Measurements from ENCODE around the gene CDH11.

CDH11 gene

DNA sequence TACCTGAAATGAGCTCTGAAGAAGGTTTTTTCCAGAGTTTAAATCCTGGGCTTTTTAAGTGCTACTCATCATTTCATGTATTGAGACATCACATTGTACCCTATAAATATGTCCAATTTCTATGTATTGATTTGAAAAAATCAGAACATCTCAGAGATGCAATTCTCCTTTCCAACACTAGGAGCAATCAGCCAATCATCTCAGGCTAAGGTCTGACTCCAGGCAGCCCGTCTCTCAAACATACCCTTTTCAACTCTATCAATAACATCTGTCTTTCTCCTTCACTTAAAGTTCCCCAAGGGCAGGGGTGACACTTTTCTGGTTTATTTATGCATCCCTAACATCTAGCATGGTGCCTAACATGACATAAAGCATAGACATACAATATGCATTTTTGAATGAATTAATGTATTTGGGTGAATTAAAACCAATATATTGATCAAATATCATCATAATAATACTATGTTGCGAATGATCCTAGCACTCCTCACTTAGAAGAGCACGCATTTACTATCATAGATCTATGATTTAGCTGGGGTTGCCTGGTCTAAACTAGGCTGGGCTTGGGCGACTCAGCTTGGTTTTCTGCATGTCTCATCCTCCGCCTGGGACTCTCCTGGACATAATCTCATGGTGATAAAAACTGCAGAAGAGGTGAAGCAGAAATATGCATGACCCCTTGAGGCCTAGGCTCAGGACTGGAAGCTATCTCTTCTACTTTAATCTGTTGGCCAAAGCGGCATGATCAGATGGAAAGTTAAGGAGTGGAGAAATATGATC, 5.2 kb upstream of the CDH11 start:
- TF ChIP-seq, protein P1, sequence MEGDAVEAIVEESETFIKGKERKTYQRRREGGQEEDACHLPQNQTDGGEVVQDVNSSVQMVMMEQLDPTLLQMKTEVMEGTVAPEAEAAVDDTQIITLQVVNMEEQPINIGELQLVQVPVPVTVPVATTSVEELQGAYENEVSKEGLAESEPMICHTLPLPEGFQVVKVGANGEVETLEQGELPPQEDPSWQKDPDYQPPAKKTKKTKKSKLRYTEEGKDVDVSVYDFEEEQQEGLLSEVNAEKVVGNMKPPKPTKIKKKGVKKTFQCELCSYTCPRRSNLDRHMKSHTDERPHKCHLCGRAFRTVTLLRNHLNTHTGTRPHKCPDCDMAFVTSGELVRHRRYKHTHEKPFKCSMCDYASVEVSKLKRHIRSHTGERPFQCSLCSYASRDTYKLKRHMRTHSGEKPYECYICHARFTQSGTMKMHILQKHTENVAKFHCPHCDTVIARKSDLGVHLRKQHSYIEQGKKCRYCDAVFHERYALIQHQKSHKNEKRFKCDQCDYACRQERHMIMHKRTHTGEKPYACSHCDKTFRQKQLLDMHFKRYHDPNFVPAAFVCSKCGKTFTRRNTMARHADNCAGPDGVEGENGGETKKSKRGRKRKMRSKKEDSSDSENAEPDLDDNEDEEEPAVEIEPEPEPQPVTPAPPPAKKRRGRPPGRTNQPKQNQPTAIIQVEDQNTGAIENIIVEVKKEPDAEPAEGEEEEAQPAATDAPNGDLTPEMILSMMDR (IDR thresholded peaks at IDR 0.05; ENCODE audit: low read depth, low read length), result peak; percentile 26
- DNase-seq (ENCODE audit: extremely low read depth, low read depth), result no peak

DNA sequence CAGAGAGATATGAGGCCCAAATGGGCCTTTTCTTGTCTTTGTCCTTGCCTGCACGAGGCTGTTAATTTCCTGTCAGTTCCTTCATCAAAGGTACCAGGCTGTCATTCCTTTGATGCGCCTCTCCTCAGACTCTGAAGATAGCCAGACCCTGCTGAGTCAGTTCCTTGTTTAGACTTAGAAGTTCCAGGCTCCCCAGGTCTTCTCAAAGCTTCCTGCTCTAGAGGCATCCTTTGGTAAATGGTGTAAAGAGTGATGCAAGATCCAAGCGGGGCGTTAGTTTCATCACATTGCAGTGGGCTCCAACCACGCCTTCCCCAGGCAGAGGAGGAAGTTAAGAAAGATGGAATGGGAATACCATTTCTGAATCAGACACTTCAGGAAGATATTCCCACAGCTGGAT, 4.0 kb upstream of the CDH11 start:
- no peak for DNase-seq (ENCODE audit: extremely low read depth, low read depth)
- TF ChIP-seq, protein P1 (IDR thresholded peaks at IDR 0.05; ENCODE audit: low read depth, low read length), result no peak

DNA sequence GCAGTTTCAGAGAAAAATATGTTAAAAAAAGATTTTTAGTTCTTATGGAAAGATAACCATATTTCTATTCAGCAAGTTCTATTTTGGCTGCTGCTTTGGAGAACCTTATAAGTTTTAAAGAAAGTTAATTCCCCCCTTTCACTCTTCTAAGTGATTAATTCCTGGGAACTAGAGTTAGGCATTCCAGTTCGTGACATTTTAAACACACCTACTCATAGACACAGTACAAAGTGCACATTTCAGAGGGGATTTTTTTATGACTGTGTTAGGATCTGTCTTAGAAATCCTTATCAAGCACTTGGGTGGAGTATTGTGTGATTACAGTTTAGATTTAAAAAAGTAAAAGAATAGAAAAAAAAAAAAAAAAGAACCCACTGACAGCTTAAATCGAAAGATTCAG, 3.5 kb upstream of the CDH11 start:
- no peak for DNase-seq (ENCODE audit: extremely low read depth, low read depth)
- TF ChIP-seq, protein P1 (IDR thresholded peaks at IDR 0.05; ENCODE audit: low read depth, low read length), result no peak

DNA sequence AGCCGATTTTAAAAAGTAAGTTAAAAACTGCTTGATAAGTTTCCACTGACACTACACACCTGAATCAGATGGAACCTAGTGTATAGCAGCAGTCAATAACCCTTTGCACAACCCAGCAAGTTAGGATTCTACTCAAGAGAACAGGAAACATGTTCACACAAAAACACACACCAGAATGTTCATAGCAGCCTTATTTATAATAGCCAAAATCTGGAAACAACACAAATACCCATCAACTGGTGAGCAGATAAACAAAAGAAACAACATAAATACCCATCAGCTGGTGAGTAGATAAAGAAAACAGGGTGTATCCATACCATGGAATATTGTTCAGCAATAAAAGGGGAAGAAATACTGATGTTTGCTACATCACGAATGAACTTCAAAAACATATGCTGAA, 2.7 kb upstream of the CDH11 start:
- DNase-seq (ENCODE audit: extremely low read depth, low read depth), result no peak
- TF ChIP-seq, protein P1 (IDR thresholded peaks at IDR 0.05; ENCODE audit: low read depth, low read length), result no peak

DNA sequence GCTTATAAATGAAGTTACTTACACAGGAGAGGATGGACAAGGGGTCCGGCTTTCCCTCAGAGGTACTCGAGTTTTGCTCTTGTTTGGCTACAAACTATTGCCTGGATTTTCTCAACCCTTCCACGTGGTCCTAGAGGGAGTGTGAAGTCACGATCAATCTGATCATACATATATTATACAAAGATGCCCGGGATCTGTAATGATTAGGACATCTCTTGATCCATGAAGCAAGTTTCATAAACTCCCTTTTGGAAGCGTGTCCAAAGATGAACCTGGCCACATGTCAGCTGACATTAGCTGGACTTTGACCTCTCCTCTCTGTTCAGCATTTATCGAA, 2.3 kb upstream of the CDH11 start:
- no peak for DNase-seq (ENCODE audit: extremely low read depth, low read depth)
- TF ChIP-seq, protein P1 (IDR thresholded peaks at IDR 0.05; ENCODE audit: low read depth, low read length), result no peak

DNA sequence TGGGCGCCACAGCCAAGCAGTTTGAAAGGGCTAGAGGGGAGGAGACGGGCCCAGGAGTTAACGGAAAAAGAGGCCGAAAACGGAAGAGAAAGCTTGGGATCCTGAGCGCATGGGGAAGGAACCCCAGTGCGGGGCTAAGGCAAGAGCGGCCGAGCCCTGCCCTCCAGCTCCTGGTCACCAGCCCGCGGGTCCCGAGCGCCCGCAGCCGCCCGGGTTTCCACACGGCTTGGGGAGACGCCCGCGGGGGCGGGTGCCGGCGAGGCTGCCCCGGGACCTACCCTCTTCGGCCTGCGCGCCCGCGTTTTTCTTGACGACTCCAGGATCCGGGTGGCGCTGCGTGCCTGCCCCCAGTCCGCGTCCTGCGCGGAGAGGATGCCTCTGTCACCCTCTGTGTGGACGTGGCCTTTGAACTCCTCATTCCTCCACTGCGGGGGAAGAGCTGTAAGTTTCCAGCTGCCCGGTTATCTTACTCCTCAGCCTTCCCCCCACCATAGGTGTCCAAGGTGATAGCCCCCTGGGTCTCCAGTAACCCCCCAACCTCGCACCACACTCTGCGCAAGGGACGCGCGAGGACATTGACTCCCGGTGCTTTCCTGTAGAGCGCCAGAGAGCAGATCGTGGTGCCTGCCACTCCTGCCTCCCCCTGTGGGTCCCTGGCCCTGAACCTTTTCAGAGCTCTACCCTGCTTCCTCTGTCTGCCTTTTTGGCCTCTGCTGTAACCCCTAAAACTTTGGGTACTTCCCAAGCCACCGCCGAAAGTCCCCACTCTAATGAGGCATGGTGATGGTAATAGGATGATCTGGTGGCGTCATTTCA, 1.7 kb upstream of the CDH11 start:
- TF ChIP-seq, protein P1 (IDR thresholded peaks at IDR 0.05; ENCODE audit: low read depth, low read length), result no peak
- no peak for DNase-seq (ENCODE audit: extremely low read depth, low read depth)

DNA sequence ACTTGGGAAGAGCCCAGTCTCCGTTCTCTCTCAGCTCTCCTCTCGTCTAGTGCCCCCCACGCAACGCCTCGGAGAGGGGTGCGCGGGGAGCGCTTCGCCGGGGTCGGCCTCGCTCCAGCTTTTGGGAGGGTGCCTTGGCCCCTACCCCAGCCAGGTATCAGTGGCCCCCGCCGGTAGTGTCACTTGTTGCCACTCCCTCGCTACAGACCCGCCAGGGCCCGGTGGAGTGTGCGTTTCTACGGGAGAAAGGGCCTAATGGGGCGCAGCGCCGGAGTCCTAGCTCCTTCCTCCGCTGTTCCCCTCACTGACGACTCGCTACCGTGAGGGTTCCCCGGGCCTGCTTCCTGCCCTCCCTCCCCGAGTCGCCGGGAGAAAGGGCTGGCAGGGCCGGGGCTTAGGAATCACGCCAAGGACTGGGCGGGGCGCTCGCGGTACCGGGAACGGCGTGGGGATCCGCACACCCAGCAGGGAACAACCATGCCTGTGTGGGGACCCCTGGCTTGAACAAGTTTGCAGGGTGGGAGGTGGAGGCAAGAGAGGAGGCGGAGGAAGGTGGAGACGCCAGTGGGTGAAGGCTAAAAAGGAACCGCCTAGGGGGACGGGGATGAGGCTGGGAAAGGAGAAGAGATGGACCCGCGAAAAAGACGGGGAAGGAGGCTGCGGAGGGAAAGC, 997 bp upstream of the CDH11 start:
- peak; percentile 50 for DNase-seq (ENCODE audit: extremely low read depth, low read depth)
- TF ChIP-seq, protein P1 (IDR thresholded peaks at IDR 0.05; ENCODE audit: low read depth, low read length), result no peak; the same call in 1 of the 2 replicates

Measured in AG09319 (cell line).